GM21825 (cell line): ENCODE results near the gene PALLD.
A peak's percentile ranks its signal among the peaks of the same experiment; 100 is the strongest.

Experiments used
- ATAC-seq: cut with Tn5 transposase; IDR thresholded peaks from one replicate; pipeline ENCODE4 v1.9.1; 2021; ENCODE audit warnings: mild to moderate bottlenecking, moderate library complexity; ENCODE audit not compliant: unreplicated experiment

The PALLD gene

GRCh38 chr4:168666531-168666930 lies 169.7 kb downstream of the PALLD start:
- no peak for ATAC-seq

- ATAC-seq = no peak
Observed at GRCh38 chr4:168667376-168667775, 170.5 kb downstream of the PALLD start.

- no peak for ATAC-seq
Observed at GRCh38 chr4:168667921-168668320, 171.1 kb downstream of the PALLD start.

- no peak for ATAC-seq
Observed at GRCh38 chr4:168673476-168673875, 176.6 kb downstream of the PALLD start.

GRCh38 chr4:168674077-168674747 lies 177.4 kb downstream of the PALLD start:
- ATAC-seq = no peak

- ATAC-seq = no peak
Observed at GRCh38 chr4:168674866-168675265, 178.0 kb downstream of the PALLD start.

GRCh38 chr4:168677063-168677462 lies 180.2 kb downstream of the PALLD start:
- ATAC-seq = no peak

GRCh38 chr4:168677879-168678278 lies 181.0 kb downstream of the PALLD start:
- no peak for ATAC-seq

GRCh38 chr4:168678751-168679366 lies 182.0 kb downstream of the PALLD start:
- no peak for ATAC-seq

GRCh38 chr4:168679397-168679796 lies 182.5 kb downstream of the PALLD start:
- ATAC-seq = no peak

GRCh38 chr4:168679819-168680218 lies 183.0 kb downstream of the PALLD start:
- ATAC-seq = no peak

GRCh38 chr4:168682898-168683500 lies 186.1 kb downstream of the PALLD start:
- no peak for ATAC-seq

GRCh38 chr4:168683595-168683994 lies 186.7 kb downstream of the PALLD start:
- ATAC-seq = no peak

- ATAC-seq = peak; percentile 90
Observed at GRCh38 chr4:168685136-168685809, 188.4 kb downstream of the PALLD start.

GRCh38 chr4:168688584-168688983 lies 191.7 kb downstream of the PALLD start:
- no peak for ATAC-seq

GRCh38 chr4:168689791-168690190 lies 192.9 kb downstream of the PALLD start:
- ATAC-seq = no peak

GRCh38 chr4:168690199-168690598 lies 193.3 kb downstream of the PALLD start:
- ATAC-seq = no peak

GRCh38 chr4:168691631-168692369 lies 194.9 kb downstream of the PALLD start:
- ATAC-seq = no peak

GRCh38 chr4:168693750-168694490 lies 197.1 kb downstream of the PALLD start:
- no peak for ATAC-seq

- no peak for ATAC-seq
Observed at GRCh38 chr4:168694667-168695066, 197.8 kb downstream of the PALLD start.
